H9 (cell line): ENCODE results near the gene CFAP54. TPM values are rescaled to one million over a fixed set of nuclear protein-coding genes. Genes with fewer than 3 reads are reported as not detected.

Source experiments
- DNase-seq: peaks from one replicate; pipeline ENCODE4 v3.0.0-alpha.2; 2017
- H2AFZ ChIP-seq: one replicate; pipeline ENCODE4 v1.6.1; 2013; ENCODE audit warnings: mild to moderate bottlenecking, low read length, control low read depth, moderate library complexity
- H2AK5ac ChIP-seq: 2 replicates; pipeline ENCODE4 v1.6.1; 2013; ENCODE audit warnings: low read length, control low read depth, mixed read lengths; ENCODE audit not compliant: insufficient read length
- H2BK120ac ChIP-seq: one replicate; pipeline ENCODE4 v1.6.1; 2013; ENCODE audit warnings: low read depth, mild to moderate bottlenecking, low read length, control low read depth, inconsistent platforms; ENCODE audit not compliant: poor library complexity, severe bottlenecking
- H2BK12ac ChIP-seq: 2 replicates; pipeline ENCODE4 v1.6.1; 2013; ENCODE audit warnings: low read length, control low read depth, mixed read lengths, low read depth; ENCODE audit not compliant: insufficient read length
- H2BK15ac ChIP-seq: 2 replicates; pipeline ENCODE4 v1.6.1; 2013; ENCODE audit warnings: low read depth, low read length, control low read depth
- H2BK20ac ChIP-seq: one replicate; pipeline ENCODE4 v1.6.1; 2013; ENCODE audit warnings: low read depth, mild to moderate bottlenecking, low read length, control low read depth, inconsistent platforms; ENCODE audit not compliant: poor library complexity, severe bottlenecking
- H2BK5ac ChIP-seq: 2 replicates; pipeline ENCODE4 v1.6.1; 2013; ENCODE audit warnings: low read length, control low read depth, mixed read lengths; ENCODE audit not compliant: insufficient read length
- H3K14ac ChIP-seq: 2 replicates; pipeline ENCODE4 v1.6.1; 2013; ENCODE audit warnings: low read length, control low read depth; ENCODE audit not compliant: insufficient read depth
- H3K18ac ChIP-seq: 2 replicates; pipeline ENCODE4 v1.6.1; 2013; ENCODE audit warnings: low read depth, mild to moderate bottlenecking, mixed read lengths, low read length, control low read depth; ENCODE audit not compliant: insufficient read length
- H3K23ac ChIP-seq: 2 replicates; pipeline ENCODE4 v1.6.1; 2013; ENCODE audit warnings: low read length, control low read depth, mixed read lengths, low read depth; ENCODE audit not compliant: insufficient read length
- H3K23me2 ChIP-seq: 2 replicates; pipeline ENCODE4 v1.6.1; 2013; ENCODE audit warnings: low read depth, mild to moderate bottlenecking, mixed read lengths, low read length, control low read depth; ENCODE audit not compliant: insufficient read length, poor library complexity, severe bottlenecking
- H3K27ac ChIP-seq: 2 replicates; pipeline ENCODE4 v1.5.1; 2013; ENCODE audit warnings: low read length, control low read depth, mixed read lengths, low read depth; ENCODE audit not compliant: insufficient read length
- H3K27me3 ChIP-seq: 2 replicates; pipeline ENCODE4 v1.6.1; 2013; ENCODE audit warnings: low read length, control low read depth, inconsistent platforms; ENCODE audit not compliant: insufficient read depth
- H3K4ac ChIP-seq: 2 replicates; pipeline ENCODE4 v1.6.1; 2013; ENCODE audit warnings: low read depth, mild to moderate bottlenecking, control low read depth, inconsistent platforms, low read length, moderate library complexity
- H3K4me1 ChIP-seq: 2 replicates; pipeline ENCODE4 v1.6.1; 2013; ENCODE audit warnings: low read length, control low read depth, inconsistent platforms; ENCODE audit not compliant: insufficient read depth
- H3K4me2 ChIP-seq: 2 replicates; pipeline ENCODE4 v1.6.1; 2013; ENCODE audit warnings: low read length, control low read depth, mixed read lengths; ENCODE audit not compliant: insufficient read length, insufficient read depth
- H3K56ac ChIP-seq: 2 replicates; pipeline ENCODE4 v1.6.1; 2013; ENCODE audit warnings: low read depth, mild to moderate bottlenecking, mixed read lengths, low read length, control low read depth; ENCODE audit not compliant: insufficient read length
- H3K79me1 ChIP-seq: 2 replicates; pipeline ENCODE4 v1.6.1; 2013; ENCODE audit warnings: low read depth, mild to moderate bottlenecking, moderate library complexity, low read length, control low read depth, inconsistent platforms; ENCODE audit not compliant: insufficient read depth, poor library complexity, severe bottlenecking
- H3K79me2 ChIP-seq: 2 replicates; pipeline ENCODE4 v1.6.1; 2013; ENCODE audit warnings: low read length, control low read depth, inconsistent platforms; ENCODE audit not compliant: insufficient read depth
- H3K9ac ChIP-seq: 2 replicates; pipeline ENCODE4 v1.6.1; 2013; ENCODE audit warnings: low read length, control low read depth, mixed read lengths; ENCODE audit not compliant: insufficient read length; ENCODE audit errors: extremely low read depth
- H3K9me3 ChIP-seq: one replicate; pipeline ENCODE4 v1.6.1; 2013; ENCODE audit warnings: low read depth, low read length, inconsistent platforms; ENCODE audit not compliant: control insufficient read depth
- H3T11ph ChIP-seq: one replicate; pipeline ENCODE4 v1.6.1; 2013; ENCODE audit warnings: mild to moderate bottlenecking, low read length, control low read depth, inconsistent platforms
- H4K20me1 ChIP-seq: one replicate; pipeline ENCODE4 v1.6.1; 2013; ENCODE audit not compliant: control insufficient read depth, insufficient read length, insufficient read depth
- H4K5ac ChIP-seq: 2 replicates; pipeline ENCODE4 v1.6.1; 2013; ENCODE audit warnings: low read depth, mild to moderate bottlenecking, mixed read lengths, low read length, control low read depth; ENCODE audit not compliant: insufficient read length
- H4K8ac ChIP-seq: replicated peaks from 2 replicates; pipeline ENCODE4 v1.6.1; 2013; ENCODE audit warnings: low read length, control low read depth, mixed read lengths, low read depth; ENCODE audit not compliant: insufficient read length
- H4K91ac ChIP-seq: 2 replicates; pipeline ENCODE4 v1.6.1; 2013; ENCODE audit warnings: low read depth, mild to moderate bottlenecking, moderate library complexity, mixed read lengths, low read length, control low read depth; ENCODE audit not compliant: insufficient read length
- H3K27ac Mint-ChIP-seq, 3 experiments: 2 replicates in 2 of 3; 3 replicates in 1 of 3; pipeline ENCODE4 v1.8.0; 2020 to 2021; ENCODE audit warnings: mixed read lengths in 3 of 3, mild to moderate bottlenecking in 1 of 3, moderate library complexity in 1 of 3
- H3K27me3 Mint-ChIP-seq: 2 replicates; pipeline ENCODE4 v1.8.0; 2021; ENCODE audit warnings: low read depth, mild to moderate bottlenecking, moderate library complexity, mixed read lengths
- H3K36me3 Mint-ChIP-seq, 3 experiments: 2 replicates in 2 of 3; 3 replicates in 1 of 3; pipeline ENCODE4 v1.8.0; 2020 to 2021; ENCODE audit warnings: low read depth in 3 of 3, mixed read lengths in 3 of 3; ENCODE audit not compliant: insufficient read depth in 1 of 3
- H3K4me1 Mint-ChIP-seq, 2 experiments: 2 replicates each; pipeline ENCODE4 v1.8.0; 2020; ENCODE audit warnings: mixed read lengths in 2 of 2
- H3K4me3 Mint-ChIP-seq, 2 experiments: 2 replicates in 1 of 2; 3 replicates in 1 of 2; pipeline ENCODE4 v1.8.0; 2020 to 2021; ENCODE audit warnings: mild to moderate bottlenecking in 2 of 2, mixed read lengths in 2 of 2, moderate library complexity in 1 of 2
- H3K9me3 Mint-ChIP-seq, 2 experiments: 2 replicates in 1 of 2; 3 replicates in 1 of 2; pipeline ENCODE4 v1.8.0; 2020; ENCODE audit warnings: mild to moderate bottlenecking in 2 of 2, mixed read lengths in 2 of 2, moderate library complexity in 1 of 2
- WGBS: extraction: QIAGEN DNeasy Blood & Tissue Kit; methylation state at CpG from one replicate; pipeline ENCODE4 v1.1.7; 2013; ENCODE audit warnings: missing lambda C conversion rate, low lambda C conversion rate, mixed read lengths; ENCODE audit not compliant: insufficient read length; ENCODE audit errors: extremely low coverage; 5-methylcytosine and 5-hydroxymethylcytosine counted together
- total RNA-seq: library from RNA; stranded (reverse); gene quantifications from 2 replicates; pipeline ENCODE4 v1.2.1, GENCODE V29; 2021
- TF ChIP-seq, protein P1 (sequence below): fragments of 200-600 bp; sonication (generic); conservative IDR thresholded peaks from 3 replicates; pipeline ENCODE4 v1.8.0; 2021; ENCODE audit warnings: antibody characterized with exemption, mild to moderate bottlenecking

Gene CFAP54
- total RNA-seq, 1 experiment from 2014 or later: 0.24 TPM

GRCh38 chr12:96516472-96517430 lies 27.4 kb downstream of the CFAP54 start:
- H4K91ac ChIP-seq: no peak overlapping the region
- no peak overlapping the region for H3K4ac ChIP-seq
- H3K4me1 Mint-ChIP-seq: peaks cover 19% of the 10 kb centered on the region in 2 experiments
- H2BK12ac ChIP-seq: no peak overlapping the region
- peak; percentile 69 for DNase-seq
- H2BK120ac ChIP-seq: no peak overlapping the region
- H3K27ac Mint-ChIP-seq: no peak overlapping the region; a peak in 1 of 7 replicates
- no peaks in the 10 kb centered on the region for H3K27me3 Mint-ChIP-seq
- no peak overlapping the region for H3K23ac ChIP-seq
- H2AK5ac ChIP-seq: no peak overlapping the region
- no peaks in the 10 kb centered on the region for H3K36me3 Mint-ChIP-seq
- H3K9me3 ChIP-seq: no peaks in the 10 kb centered on the region
- no peak overlapping the region for H3K4me3 Mint-ChIP-seq
- no peak overlapping the region for H3T11ph ChIP-seq
- no peak overlapping the region for H2BK5ac ChIP-seq
- H3K27ac ChIP-seq: no peak overlapping the region
- no peak overlapping the region for H4K5ac ChIP-seq
- H3K56ac ChIP-seq: no peak overlapping the region
- H3K27me3 ChIP-seq: no peaks in the 10 kb centered on the region
- H3K14ac ChIP-seq: no peak overlapping the region
- H2BK20ac ChIP-seq: no peak overlapping the region
- no peak overlapping the region for H2AFZ ChIP-seq
- no peak overlapping the region for H3K4me2 ChIP-seq
- no peaks in the 10 kb centered on the region; the same call in 1 of the 2 replicates for H3K4me1 ChIP-seq
- WGBS: no CpG with 5 or more reads among the region's 8 CpGs
- no peak overlapping the region for H4K8ac ChIP-seq
- no peaks in the 10 kb centered on the region for H3K79me1 ChIP-seq
- no peaks in the 10 kb centered on the region for H3K79me2 ChIP-seq
- no peak overlapping the region for H3K9ac ChIP-seq
- no peaks in the 10 kb centered on the region for H3K23me2 ChIP-seq
- no peaks in the 10 kb centered on the region for H4K20me1 ChIP-seq
- TF ChIP-seq, protein P1, sequence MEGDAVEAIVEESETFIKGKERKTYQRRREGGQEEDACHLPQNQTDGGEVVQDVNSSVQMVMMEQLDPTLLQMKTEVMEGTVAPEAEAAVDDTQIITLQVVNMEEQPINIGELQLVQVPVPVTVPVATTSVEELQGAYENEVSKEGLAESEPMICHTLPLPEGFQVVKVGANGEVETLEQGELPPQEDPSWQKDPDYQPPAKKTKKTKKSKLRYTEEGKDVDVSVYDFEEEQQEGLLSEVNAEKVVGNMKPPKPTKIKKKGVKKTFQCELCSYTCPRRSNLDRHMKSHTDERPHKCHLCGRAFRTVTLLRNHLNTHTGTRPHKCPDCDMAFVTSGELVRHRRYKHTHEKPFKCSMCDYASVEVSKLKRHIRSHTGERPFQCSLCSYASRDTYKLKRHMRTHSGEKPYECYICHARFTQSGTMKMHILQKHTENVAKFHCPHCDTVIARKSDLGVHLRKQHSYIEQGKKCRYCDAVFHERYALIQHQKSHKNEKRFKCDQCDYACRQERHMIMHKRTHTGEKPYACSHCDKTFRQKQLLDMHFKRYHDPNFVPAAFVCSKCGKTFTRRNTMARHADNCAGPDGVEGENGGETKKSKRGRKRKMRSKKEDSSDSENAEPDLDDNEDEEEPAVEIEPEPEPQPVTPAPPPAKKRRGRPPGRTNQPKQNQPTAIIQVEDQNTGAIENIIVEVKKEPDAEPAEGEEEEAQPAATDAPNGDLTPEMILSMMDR: peak; percentile 82
- H3K9me3 Mint-ChIP-seq: no peaks in the 10 kb centered on the region; a peak in 1 of 5 replicates
- H3K18ac ChIP-seq: no peak overlapping the region
- no peak overlapping the region for H2BK15ac ChIP-seq
